Measurements from ENCODE around the gene DCP2.

The DCP2 gene

DNA sequence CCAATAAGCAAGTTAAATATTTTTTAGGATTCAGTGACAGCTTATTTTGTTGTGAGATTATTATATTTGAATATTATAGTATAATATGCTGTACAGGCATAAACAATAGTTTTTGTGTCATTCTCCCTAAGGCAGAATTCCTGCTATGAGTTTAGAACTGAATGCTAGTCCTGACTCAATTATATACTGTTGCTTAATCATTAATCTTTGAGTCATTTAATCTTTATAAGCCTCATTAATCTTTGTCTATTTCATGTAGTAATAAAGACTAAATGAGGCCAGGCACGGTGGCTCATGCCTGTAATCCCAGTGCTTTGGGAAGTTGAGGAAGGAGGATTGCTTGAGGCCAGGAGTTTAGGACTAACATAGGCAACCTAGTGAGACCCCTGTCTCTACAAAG, 3.6 kb upstream of the DCP2 start:
- TF ChIP-seq, protein P1, sequence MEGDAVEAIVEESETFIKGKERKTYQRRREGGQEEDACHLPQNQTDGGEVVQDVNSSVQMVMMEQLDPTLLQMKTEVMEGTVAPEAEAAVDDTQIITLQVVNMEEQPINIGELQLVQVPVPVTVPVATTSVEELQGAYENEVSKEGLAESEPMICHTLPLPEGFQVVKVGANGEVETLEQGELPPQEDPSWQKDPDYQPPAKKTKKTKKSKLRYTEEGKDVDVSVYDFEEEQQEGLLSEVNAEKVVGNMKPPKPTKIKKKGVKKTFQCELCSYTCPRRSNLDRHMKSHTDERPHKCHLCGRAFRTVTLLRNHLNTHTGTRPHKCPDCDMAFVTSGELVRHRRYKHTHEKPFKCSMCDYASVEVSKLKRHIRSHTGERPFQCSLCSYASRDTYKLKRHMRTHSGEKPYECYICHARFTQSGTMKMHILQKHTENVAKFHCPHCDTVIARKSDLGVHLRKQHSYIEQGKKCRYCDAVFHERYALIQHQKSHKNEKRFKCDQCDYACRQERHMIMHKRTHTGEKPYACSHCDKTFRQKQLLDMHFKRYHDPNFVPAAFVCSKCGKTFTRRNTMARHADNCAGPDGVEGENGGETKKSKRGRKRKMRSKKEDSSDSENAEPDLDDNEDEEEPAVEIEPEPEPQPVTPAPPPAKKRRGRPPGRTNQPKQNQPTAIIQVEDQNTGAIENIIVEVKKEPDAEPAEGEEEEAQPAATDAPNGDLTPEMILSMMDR (IDR thresholded peaks at IDR 0.05; ENCODE audit: low read depth, low read length, poor library complexity, severe bottlenecking): no peak
- no peak for TF ChIP-seq EZH2phosphoT487 (IDR thresholded peaks at IDR 0.05; ENCODE audit: borderline replicate concordance, low read length)
- Histone ChIP-seq H3K9me3 (ENCODE audit: control insufficient read depth, insufficient read depth, low read length) (no peaks in the 10 kb centered on the region), H3K27me3 (ENCODE audit: control insufficient read depth, low read length) (no peaks in the 10 kb centered on the region), H3K4me2 (ENCODE audit: low read length) (no peak overlapping the region), H3K27ac (ENCODE audit: low read depth, low read length) (no peak overlapping the region), H3K4me1 (ENCODE audit: control insufficient read depth, low read length) (peaks cover 25% of the 10 kb centered on the region), H3K79me2 (ENCODE audit: control insufficient read depth, low read length) (peaks cover 14% of the 10 kb centered on the region), H3K9me2 (replicated peaks; ENCODE audit: control insufficient read depth, low read length) (no peaks in the 10 kb centered on the region), H4K20me1 (ENCODE audit: control insufficient read depth, insufficient read depth, low read depth, low read length) (peaks cover 3% of the 10 kb centered on the region; the same call in 1 of the 2 replicates), H3K36me3 (ENCODE audit: control insufficient read depth, low read length) (peaks cover 6% of the 10 kb centered on the region; the same call in 1 of the 2 replicates), H3K4me3 (ENCODE audit: low read length) (no peak overlapping the region), H3F3A (ENCODE audit: control insufficient read depth, insufficient read depth) (no peaks in the 10 kb centered on the region)

GRCh38 chr5:112973904-112974303, 2.7 kb upstream of the DCP2 start:
- TF ChIP-seq, protein P1 (IDR thresholded peaks at IDR 0.05; ENCODE audit: low read depth, low read length, poor library complexity, severe bottlenecking): no peak
- TF ChIP-seq EZH2phosphoT487 (IDR thresholded peaks at IDR 0.05; ENCODE audit: borderline replicate concordance, low read length): no peak

GRCh38 chr5:112974901-112975300, 1.7 kb upstream of the DCP2 start:
- Histone ChIP-seq H3K4me1 (ENCODE audit: control insufficient read depth, low read length) (peaks cover 39% of the 10 kb centered on the region), H4K20me1 (ENCODE audit: control insufficient read depth, insufficient read depth, low read depth, low read length) (peaks cover 17% of the 10 kb centered on the region), H3K4me2 (ENCODE audit: low read length) (no peak overlapping the region), H3K9me3 (ENCODE audit: control insufficient read depth, insufficient read depth, low read length) (no peaks in the 10 kb centered on the region), H3K27me3 (ENCODE audit: control insufficient read depth, low read length) (no peaks in the 10 kb centered on the region), H3K79me2 (ENCODE audit: control insufficient read depth, low read length) (peaks cover 33% of the 10 kb centered on the region), H3K4me3 (ENCODE audit: low read length) (no peak overlapping the region), H3K27ac (ENCODE audit: low read depth, low read length) (no peak overlapping the region), H3F3A (ENCODE audit: control insufficient read depth, insufficient read depth) (no peaks in the 10 kb centered on the region), H3K9me2 (replicated peaks; ENCODE audit: control insufficient read depth, low read length) (no peaks in the 10 kb centered on the region), H3K36me3 (ENCODE audit: control insufficient read depth, low read length) (peaks cover 19% of the 10 kb centered on the region)
- TF ChIP-seq EZH2phosphoT487 (IDR thresholded peaks at IDR 0.05; ENCODE audit: borderline replicate concordance, low read length): no peak
- TF ChIP-seq, protein P1 (IDR thresholded peaks at IDR 0.05; ENCODE audit: low read depth, low read length, poor library complexity, severe bottlenecking): no peak

More at GRCh38 chr5:112973904-112974303, 2.7 kb upstream of the DCP2 start:
- no peak overlapping the region for H3K4me3 ChIP-seq (ENCODE audit: low read length)
- no peaks in the 10 kb centered on the region for H3K27me3 ChIP-seq (ENCODE audit: control insufficient read depth, low read length)
- peaks cover 14% of the 10 kb centered on the region for H3K36me3 ChIP-seq (ENCODE audit: control insufficient read depth, low read length)
- no peak overlapping the region for H3K4me2 ChIP-seq (ENCODE audit: low read length)
- no peaks in the 10 kb centered on the region for H3K9me3 ChIP-seq (ENCODE audit: control insufficient read depth, insufficient read depth, low read length)
- H3K79me2 ChIP-seq (ENCODE audit: control insufficient read depth, low read length): peaks cover 23% of the 10 kb centered on the region
- H3F3A ChIP-seq (ENCODE audit: control insufficient read depth, insufficient read depth): no peaks in the 10 kb centered on the region
- H3K9me2 ChIP-seq (replicated peaks; ENCODE audit: control insufficient read depth, low read length): no peaks in the 10 kb centered on the region
- H4K20me1 ChIP-seq (ENCODE audit: control insufficient read depth, insufficient read depth, low read depth, low read length): peaks cover 10% of the 10 kb centered on the region; the same call in 1 of the 2 replicates
- no peak overlapping the region for H3K27ac ChIP-seq (ENCODE audit: low read depth, low read length)
- peaks cover 34% of the 10 kb centered on the region for H3K4me1 ChIP-seq (ENCODE audit: control insufficient read depth, low read length)
